Femur (tissue), 1 donor: ENCODE measurements around the gene THEMIS2.
"Not testable (repeated sequence)": the region's sequence is repeated elsewhere in the genome, so short reads cannot be mapped to it uniquely, and the experiment has no call there.

ENCODE experiments used
- DNase-seq: peaks from one replicate; pipeline ENCODE4 v3.0.0-alpha.2; 2017

THEMIS2 gene

GRCh38 chr1:27863538-27863915, 8.8 kb upstream of the THEMIS2 start:
- no peak for DNase-seq

GRCh38 chr1:27864264-27864895, 8.0 kb upstream of the THEMIS2 start:
- no peak for DNase-seq

- no peak for DNase-seq
Observed at GRCh38 chr1:27865821-27866220, 6.5 kb upstream of the THEMIS2 start.

GRCh38 chr1:27868556-27868931, 3.8 kb upstream of the THEMIS2 start:
- DNase-seq = no peak

- DNase-seq = no peak
Observed at GRCh38 chr1:27868932-27869718, 3.2 kb upstream of the THEMIS2 start.

GRCh38 chr1:27869719-27870085, 2.6 kb upstream of the THEMIS2 start:
- DNase-seq = no peak

GRCh38 chr1:27871076-27871475, 1.3 kb upstream of the THEMIS2 start:
- DNase-seq = not testable (repeated sequence)

GRCh38 chr1:27872802-27873551, 633 bp downstream of the THEMIS2 start:
- DNase-seq = no peak

GRCh38 chr1:27873671-27874384, 1.5 kb downstream of the THEMIS2 start:
- peak; percentile 61 for DNase-seq

GRCh38 chr1:27876341-27877114, 4.2 kb downstream of the THEMIS2 start:
- no peak for DNase-seq

GRCh38 chr1:27877115-27877416, 4.7 kb downstream of the THEMIS2 start:
- no peak for DNase-seq

GRCh38 chr1:27878039-27878438, 5.7 kb downstream of the THEMIS2 start:
- DNase-seq = no peak

- DNase-seq = no peak
Observed at GRCh38 chr1:27878787-27879335, 6.5 kb downstream of the THEMIS2 start.

- no peak for DNase-seq
Observed at GRCh38 chr1:27879374-27880082, 7.2 kb downstream of the THEMIS2 start.

- DNase-seq = no peak
Observed at GRCh38 chr1:27882543-27882903, 10.2 kb downstream of the THEMIS2 start.

GRCh38 chr1:27883536-27883935, 11.2 kb downstream of the THEMIS2 start:
- no peak for DNase-seq

GRCh38 chr1:27884006-27884954, 11.9 kb downstream of the THEMIS2 start:
- no peak for DNase-seq

- no peak for DNase-seq
Observed at GRCh38 chr1:27885114-27885528, 12.8 kb downstream of the THEMIS2 start.

- DNase-seq = no peak
Observed at GRCh38 chr1:27885621-27886352, 13.4 kb downstream of the THEMIS2 start.

- no peak for DNase-seq
Observed at GRCh38 chr1:27886353-27886679, 14.0 kb downstream of the THEMIS2 start.
